ENCODE data around the gene POLR3GL. TPM values are rescaled to one million over a fixed set of nuclear protein-coding genes. Genes with fewer than 3 reads are reported as not detected.
A peak's percentile ranks its signal among the peaks of the same experiment; 100 is the strongest.

The POLR3GL gene
- total RNA-seq, 2 donors from 2014 or later = 22.8 to 23.8 TPM

DNA sequence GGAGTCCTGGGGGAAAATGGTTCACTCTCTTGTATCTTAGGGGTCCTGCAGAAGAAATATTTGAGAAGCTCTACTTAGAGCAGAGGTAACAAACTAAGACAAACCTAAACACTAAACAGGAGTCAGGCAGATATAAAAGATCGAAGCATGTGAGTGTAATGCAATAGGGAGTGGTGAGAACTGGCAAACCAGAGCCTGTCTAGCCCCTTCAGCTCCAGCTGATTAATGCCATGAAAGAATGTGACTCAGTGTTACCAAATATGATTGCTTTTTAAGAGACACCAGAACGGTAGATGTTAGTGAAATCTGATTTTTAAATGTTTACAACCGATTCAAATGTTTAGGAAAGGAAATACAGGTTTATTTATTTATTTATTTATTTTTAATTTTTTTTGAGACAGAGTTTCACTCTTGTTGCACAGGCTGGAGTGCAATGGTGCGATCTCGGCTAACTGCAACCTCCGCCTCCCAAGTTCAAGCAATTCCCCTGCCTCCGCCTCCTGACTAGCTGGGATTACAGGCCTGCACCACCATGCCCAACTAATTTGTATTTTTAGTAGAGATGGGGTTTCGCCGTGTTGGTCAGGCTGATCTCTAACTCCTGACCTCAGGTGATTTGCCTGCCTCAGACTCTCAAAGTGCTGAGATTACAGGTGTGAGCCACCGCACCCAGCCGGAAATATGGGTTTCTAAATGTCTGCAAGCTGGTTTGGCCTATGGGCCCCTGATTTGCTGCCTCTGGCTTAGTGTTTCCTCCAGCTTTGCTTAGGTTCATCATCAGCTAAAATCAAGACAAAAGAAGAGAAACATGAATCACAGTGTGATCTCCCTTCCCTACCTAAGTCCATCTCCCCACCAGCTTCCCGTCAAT lies 19.7 kb downstream of the POLR3GL start:
- no peak for DNase-seq (ENCODE audit: low spot score)
- intact Hi-C loops (cut with DNase I) = loop anchor here in 1 of 2 donors (2.0 kb wide), 1 partner anchor 21 kb away; no protein-coding TSS in a partner anchor

DNA sequence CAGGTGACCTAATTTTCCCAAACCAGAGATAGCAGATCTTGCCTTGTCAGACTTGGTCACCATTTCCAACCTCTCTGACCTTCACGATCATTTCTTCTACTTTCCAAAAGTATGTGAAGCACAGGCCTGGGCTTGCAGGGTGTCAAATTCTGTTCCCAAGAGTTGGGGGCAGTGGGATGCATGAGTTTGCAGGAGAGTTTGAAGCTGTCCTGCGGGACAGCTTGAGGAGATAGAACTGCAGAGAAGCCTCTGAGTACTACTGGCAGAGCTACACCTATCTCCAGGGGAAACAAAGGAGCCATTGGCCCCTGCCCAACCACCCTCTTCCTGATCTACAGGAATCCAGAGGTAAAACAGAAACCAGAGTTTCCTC lies 20.6 kb downstream of the POLR3GL start:
- intact Hi-C loops (cut with DNase I) = loop anchor here in 1 of 2 donors (2.0 kb wide), 1 partner anchor 20 kb away; no protein-coding TSS in a partner anchor

DNA sequence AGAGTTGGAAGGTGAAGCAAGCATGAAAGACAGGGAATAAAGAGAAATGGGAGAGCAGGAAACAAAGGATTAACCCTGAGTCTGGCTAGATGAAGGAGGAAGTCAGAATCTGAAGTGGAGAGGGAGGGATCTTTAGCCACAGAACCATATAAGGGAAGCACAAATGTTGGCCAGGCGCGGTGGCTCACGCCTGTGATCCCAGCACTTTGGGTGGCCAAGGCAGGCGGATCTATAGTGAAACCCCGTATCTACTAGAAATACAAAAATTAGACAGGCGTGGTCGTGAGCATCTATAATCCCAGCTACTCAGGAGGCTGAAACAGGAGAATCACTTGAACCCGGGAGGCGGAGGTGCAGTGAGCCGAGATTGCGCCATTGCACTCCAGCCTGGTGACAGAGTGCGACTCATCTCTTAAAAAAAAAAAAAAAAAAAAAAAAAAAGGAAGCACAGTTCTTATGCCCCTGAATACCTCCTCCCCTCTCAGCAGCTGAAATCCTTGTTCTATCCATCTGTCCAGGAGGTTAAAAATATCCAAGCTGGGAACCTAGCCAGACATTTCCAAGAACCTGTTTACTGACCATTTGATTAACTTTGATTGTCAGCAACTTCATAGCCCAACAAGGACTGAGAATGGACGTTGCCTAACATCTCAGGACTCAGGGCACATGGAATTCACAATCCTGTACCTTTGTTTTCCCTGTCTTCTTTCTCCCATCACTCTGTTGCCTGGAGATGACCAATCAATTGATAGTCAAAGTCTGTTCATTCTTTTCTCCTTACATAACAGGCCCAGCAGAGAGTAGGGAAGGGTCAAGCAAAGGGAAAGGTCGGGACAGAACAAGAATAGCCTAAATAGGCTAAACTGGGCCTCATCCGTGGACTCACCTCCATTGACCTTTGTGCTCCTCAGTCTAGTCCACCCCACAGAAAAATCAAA lies 21.3 kb downstream of the POLR3GL start:
- intact Hi-C loops (cut with DNase I) = loop anchor here in 1 of 2 donors (2.0 kb wide), 1 partner anchor 19 kb away; no protein-coding TSS in a partner anchor
- DNase-seq (ENCODE audit: low spot score) = no peak

More for the DNA sequence above, 20.6 kb downstream of the POLR3GL start:
- no peak for DNase-seq (ENCODE audit: low spot score)

DNA sequence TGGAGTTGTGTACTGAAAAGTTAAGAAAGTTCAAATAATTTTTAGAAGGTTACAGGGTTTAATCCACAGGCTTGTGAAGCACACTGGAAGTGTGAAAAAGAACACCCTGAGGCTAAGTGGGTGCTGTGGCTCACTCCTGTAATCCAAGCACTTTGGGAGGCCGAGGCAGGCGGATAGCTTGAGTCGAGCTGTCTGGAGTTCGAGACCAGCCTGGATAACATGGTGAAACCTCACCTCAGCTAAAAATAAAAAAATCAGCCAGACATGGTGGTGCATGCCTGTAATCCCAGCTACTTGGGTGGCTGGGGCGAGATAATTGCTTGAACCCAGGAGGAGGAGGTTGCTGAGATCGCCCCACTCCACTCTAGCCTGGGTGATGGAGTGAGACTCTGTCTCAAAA lies 22.1 kb downstream of the POLR3GL start:
- DNase-seq (ENCODE audit: low spot score) = no peak
- intact Hi-C loops (cut with DNase I) = no loop called here

- intact Hi-C loops (cut with DNase I) = no loop called here
- no peak for DNase-seq (ENCODE audit: low spot score)
These were observed 23.4 kb downstream of the POLR3GL start for GRCh38 chr1:145987926-145988325.

- intact Hi-C loops (cut with DNase I) = no loop called here
- DNase-seq (ENCODE audit: low spot score) = no peak
These were observed 24.3 kb downstream of the POLR3GL start for GRCh38 chr1:145988773-145989172.

GRCh38 chr1:145990249-145990855 lies 25.9 kb downstream of the POLR3GL start:
- no peak for DNase-seq (ENCODE audit: low spot score)
- intact Hi-C loops (cut with DNase I) = no loop called here

- intact Hi-C loops (cut with DNase I) = no loop called here
- no peak for DNase-seq (ENCODE audit: low spot score)
These were observed 27.4 kb downstream of the POLR3GL start for GRCh38 chr1:145991735-145992412.

- intact Hi-C loops (cut with DNase I) = no loop called here
- no peak for DNase-seq (ENCODE audit: low spot score)
These were observed 28.0 kb downstream of the POLR3GL start for GRCh38 chr1:145992502-145992936.

DNA sequence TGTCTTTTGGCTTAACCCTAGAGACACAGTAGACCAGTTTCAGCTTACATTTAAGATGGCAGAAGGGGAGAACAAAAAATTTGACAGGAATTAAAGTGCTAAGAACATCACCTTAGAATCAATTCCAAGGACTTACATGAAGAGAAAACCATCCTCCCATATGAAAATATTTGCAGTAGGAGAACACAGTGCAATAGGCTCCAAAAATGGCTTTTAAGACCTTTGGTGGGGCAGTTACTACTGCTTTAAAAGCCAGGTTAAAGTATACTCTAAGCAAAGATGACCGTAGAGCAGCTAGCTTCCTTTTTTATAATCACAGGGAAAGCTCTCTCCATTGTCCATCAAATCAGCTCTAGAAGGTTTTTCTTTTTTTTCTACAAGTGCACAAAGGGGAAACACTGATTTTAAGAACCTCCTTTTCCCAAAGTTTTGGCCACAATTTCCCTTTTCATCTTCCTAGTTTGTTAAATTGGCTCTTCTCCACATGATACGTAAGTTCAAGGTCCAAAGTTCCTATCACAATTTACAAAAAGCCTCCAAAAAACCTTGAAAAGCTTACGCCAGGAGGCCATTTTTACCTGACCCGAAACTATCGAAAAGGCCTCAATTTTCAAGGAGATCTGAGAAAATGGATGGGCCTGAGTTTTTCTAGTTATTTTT lies 28.6 kb downstream of the POLR3GL start:
- no peak for DNase-seq (ENCODE audit: low spot score)
- intact Hi-C loops (cut with DNase I) = no loop called here

DNA sequence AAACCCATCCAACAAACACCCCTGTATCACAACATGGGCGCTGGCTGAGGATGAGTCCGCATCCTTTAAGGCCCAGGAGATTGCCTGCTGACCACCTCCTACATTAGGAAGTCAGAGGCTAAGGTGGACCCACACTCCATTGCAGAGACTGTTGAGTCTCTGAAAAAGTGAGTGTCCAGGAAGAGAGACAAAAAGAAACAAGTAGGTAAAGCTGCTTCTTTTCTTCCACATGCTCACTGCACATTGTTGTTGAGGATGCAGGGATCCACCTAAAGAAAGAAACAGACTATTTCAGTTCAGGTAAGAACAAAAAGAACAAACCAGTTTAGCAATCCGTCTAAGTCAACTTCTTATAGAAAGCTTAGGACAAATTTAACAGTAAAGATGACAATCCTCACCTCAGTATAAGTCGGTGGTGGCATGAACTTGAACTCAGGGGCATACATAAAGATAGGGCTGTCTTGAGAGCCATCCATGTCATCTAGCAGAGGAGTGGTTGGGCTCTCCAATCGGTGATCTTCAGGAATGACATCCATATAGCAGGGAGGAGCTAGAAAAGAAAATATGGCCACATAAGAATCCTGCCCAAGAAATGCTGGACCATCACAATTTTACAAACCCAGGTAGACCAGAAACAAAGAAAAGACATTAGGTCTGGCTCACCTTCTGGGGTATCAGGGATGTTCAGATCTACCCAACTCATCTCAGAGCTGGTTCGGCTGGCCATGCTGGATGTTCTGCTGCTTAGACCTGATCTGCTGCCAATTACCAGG lies 29.3 kb downstream of the POLR3GL start:
- DNase-seq (ENCODE audit: low spot score) = no peak
- intact Hi-C loops (cut with DNase I) = no loop called here

DNA sequence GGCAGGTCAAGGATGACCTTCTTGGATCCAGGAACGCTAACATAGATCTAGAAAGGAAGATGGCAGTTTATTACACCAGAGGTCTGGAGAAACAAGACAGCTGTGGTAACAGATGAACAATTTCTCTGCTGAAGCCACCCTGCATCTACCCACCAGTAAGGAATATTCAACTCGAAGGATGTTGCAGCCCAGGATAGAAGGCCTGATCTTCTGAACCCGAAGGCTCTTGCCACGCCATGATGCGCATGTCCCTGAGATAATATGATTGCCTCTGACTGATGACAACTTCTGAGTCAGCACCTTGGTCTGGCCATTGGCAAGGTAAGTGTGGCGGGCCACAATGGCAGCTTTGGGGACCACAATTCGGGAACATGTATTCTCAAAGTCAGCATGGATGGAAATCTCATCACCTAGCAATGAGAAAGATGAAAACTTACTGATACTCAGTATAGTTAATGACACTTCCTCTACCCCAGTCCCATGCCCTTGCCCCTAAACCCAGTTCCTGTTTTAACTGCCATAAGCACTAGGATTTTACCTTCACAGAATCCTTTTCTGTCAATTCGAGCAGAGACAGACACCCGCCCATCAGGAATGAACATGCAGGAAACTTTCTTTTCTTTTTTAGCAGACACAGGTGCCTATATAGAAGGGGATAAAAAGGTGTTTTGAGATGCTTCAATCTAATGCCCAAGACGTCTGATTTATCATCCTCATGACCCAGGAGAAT lies 30.1 kb downstream of the POLR3GL start:
- intact Hi-C loops (cut with DNase I) = no loop called here

DNA sequence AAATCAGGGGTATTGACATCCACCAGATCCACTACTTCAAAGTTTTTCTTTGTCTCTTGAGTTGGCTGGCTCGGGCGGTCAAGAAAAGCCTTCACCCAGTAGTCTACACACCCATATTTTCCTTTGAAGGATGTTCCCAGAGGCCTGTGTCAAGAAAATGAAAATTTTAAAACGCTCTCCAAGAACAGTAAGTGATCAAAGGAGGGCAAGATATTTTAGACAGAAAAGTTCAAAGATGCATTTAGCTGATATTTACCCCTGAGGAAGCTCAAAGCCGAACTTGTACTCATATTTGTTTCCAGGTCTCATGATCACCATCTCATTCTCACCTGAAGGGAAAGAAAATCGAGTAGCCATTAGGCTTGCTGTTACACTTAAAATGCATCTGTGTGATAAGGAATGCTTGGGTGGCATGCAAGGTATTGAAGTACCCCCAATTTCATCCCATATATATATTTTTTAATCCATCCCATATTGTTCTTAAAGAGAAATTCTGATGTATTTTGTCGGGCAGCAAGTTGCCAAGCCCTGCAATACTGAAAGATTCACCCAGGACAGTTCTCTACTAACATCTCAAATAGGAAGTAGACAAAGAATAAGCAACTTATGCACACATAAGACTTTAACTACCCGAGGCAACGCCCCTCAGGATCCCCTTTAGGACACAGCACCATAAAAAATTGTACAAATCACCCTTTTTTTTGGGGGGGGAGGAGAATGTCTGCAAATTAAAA lies 30.8 kb downstream of the POLR3GL start:
- intact Hi-C loops (cut with DNase I) = no loop called here
- no peak for DNase-seq (ENCODE audit: low spot score)

More for the DNA sequence above, 30.1 kb downstream of the POLR3GL start:
- no peak for DNase-seq (ENCODE audit: low spot score)

DNA sequence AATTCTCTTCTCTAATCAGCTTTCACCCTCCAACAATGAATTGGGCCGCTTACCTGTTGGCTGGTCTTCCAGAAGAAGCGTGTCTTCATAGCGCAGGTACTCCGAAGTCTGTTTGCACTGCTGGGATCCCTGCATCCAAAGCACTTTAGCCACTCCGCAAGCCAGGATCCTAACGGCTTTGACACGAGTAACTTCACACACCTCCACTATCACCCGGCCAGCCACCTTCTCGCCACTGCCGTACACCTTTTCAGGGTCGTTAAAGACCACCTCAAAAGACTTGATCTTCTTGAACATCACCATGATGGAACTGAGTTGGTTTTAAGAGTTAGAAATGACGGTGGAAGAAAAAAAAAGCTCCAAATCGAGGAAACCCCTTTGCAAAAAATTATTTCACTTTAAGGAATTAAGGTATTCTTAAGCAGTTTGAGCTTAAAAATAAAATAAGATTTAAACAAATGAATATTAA lies 31.5 kb downstream of the POLR3GL start:
- intact Hi-C loops (cut with DNase I) = no loop called here
- no peak for DNase-seq (ENCODE audit: low spot score)

DNA sequence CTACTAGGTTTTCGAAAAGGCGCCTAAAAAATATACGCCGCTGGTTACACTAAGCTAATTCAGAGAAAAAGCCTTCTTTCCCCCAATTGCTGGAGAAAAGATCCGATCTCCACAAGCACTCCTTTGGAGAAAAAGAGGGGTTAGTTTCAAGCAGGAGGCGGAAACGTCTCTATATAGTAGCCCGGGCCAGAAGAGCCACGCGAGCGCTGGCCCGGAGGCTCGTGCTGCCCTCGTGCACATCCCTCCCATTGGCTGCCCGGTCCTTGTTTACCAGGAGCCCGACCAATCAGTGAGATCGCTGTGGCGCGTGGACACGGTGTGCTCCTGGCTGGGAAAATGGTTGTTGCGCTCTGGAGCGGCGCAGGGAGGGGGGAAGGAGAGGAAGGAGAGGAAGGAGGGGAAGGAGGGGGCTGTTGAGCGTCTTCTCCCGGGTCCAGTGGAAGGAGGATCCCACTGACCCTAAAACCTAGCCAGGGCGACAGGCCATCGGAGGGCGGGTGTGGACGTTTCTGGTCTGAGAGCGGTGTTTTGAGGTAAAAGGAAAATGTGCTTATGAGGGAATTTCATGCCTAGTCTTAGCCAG lies 32.0 kb downstream of the POLR3GL start, which contains the start of gene TXNIP:
TSS of gene TXNIP (minus strand) at position 147 of the 583 bp plus-strand sequence. CDS start 313 bp downstream, outside the sequence.
- intact Hi-C loops (cut with DNase I) = no loop called here

More for the DNA sequence above, 32.0 kb downstream of the POLR3GL start, which contains the start of gene TXNIP:
- peak; percentile 100 for DNase-seq (ENCODE audit: low spot score)

All from posterior vena cava (tissue), 2 donors.